Sigmoid colon (tissue), 7 donors: ENCODE results near the gene COP1. TPM values are rescaled to one million over a fixed set of nuclear protein-coding genes. Genes with fewer than 3 reads are reported as not detected.

Source experiments
- DNase-seq: peaks from one replicate; pipeline ENCODE4 v3.0.0-alpha.2; 2019
- H3K27ac ChIP-seq, 4 donors: fragments of 200-600 bp; sonication (generic); one replicate each; pipeline ENCODE4 v1.5.1; 2016 to 2019; ENCODE audit warnings: mild to moderate bottlenecking in 1 of 4
- H3K27me3 ChIP-seq, 3 donors: fragments of 200-600 bp; sonication (generic); one replicate each; pipeline ENCODE4 v1.5.1; 2019; ENCODE audit warnings: mild to moderate bottlenecking in 1 of 3
- H3K36me3 ChIP-seq, 4 donors: fragments of 200-600 bp; sonication (generic); one replicate each; pipeline ENCODE4 v1.5.1; 2016 to 2019
- H3K4me1 ChIP-seq, 4 donors: fragments of 200-600 bp; sonication (generic); one replicate each; pipeline ENCODE4 v1.5.1; 2017 to 2019
- H3K4me3 ChIP-seq, 4 donors: fragments of 200-600 bp; sonication (generic); one replicate each; pipeline ENCODE4 v1.5.1; 2017 to 2019; ENCODE audit warnings: mild to moderate bottlenecking in 2 of 4, moderate library complexity in 1 of 4
- H3K9me3 ChIP-seq, 4 donors: fragments of 200-600 bp in 3 of 4; sonication (generic) in 3 of 4; one replicate each; pipeline versions ENCODE4 v1.5.1 to v1.6.1; 2013 to 2019
- EP300 ChIP-seq, 4 donors: sonication (generic); formaldehyde crosslinking; IDR thresholded peaks; one replicate each; pipeline ENCODE4 v1.6.1; 2017; ENCODE audit warnings: antibody characterized with exemption in 4 of 4
- POLR2A ChIP-seq, 2 donors: fragments of 450-650 bp; IDR thresholded peaks; one replicate each; pipeline ENCODE4 v1.6.1; 2016; ENCODE audit warnings: antibody characterized with exemption in 2 of 2, mild to moderate bottlenecking in 2 of 2, moderate library complexity in 2 of 2
- POLR2AphosphoS5 ChIP-seq, 4 donors: sonication (generic); formaldehyde crosslinking; IDR thresholded peaks; one replicate each; pipeline ENCODE4 v1.6.1; 2017; ENCODE audit warnings: antibody characterized with exemption in 4 of 4
- WGBS, 2 donors: extraction: QIAGEN DNeasy Blood & Tissue Kit; methylation state at CpG; one replicate each; pipeline ENCODE4 v1.1.7; 2013; 5-methylcytosine and 5-hydroxymethylcytosine counted together
- intact Hi-C: fragments of 100-400 bp; cut with DNase I; formaldehyde crosslinking; loops from one replicate; pipeline ENCODE4 v1.15.1; 2023
- polyA plus RNA-seq, 3 donors: library from polyadenylated mRNA; stranded (reverse); fragments of 200-250 nt; gene quantifications; one replicate each; pipeline ENCODE4 v1.2.3, GENCODE V29; 2013
- total RNA-seq, 4 donors: library from RNA; depleted of rRNA; stranded (reverse); fragments of >200 nt; gene quantifications; one replicate each; pipeline ENCODE4 v1.1.0, GENCODE V29; 2016
- TF ChIP-seq, protein P1 (sequence below), 4 experiments: fragments of 450-650 bp in 3 of 4; fragments of 200-600 bp in 1 of 4; IDR thresholded peaks; one replicate each; pipeline ENCODE4 v1.5.1; 2016 to 2019; ENCODE audit warnings: antibody characterized with exemption in 4 of 4, mild to moderate bottlenecking in 3 of 4, moderate library complexity in 2 of 4
- donor health status: healthy with polysubstance abuse.
- donor health status: Bipolar disorder and iron deficiency.
- donor health status: healthy.

The COP1 gene
- total and polyA plus RNA-seq, 7 donors: 33.9 to 64.5 (median 55.9) TPM

DNA sequence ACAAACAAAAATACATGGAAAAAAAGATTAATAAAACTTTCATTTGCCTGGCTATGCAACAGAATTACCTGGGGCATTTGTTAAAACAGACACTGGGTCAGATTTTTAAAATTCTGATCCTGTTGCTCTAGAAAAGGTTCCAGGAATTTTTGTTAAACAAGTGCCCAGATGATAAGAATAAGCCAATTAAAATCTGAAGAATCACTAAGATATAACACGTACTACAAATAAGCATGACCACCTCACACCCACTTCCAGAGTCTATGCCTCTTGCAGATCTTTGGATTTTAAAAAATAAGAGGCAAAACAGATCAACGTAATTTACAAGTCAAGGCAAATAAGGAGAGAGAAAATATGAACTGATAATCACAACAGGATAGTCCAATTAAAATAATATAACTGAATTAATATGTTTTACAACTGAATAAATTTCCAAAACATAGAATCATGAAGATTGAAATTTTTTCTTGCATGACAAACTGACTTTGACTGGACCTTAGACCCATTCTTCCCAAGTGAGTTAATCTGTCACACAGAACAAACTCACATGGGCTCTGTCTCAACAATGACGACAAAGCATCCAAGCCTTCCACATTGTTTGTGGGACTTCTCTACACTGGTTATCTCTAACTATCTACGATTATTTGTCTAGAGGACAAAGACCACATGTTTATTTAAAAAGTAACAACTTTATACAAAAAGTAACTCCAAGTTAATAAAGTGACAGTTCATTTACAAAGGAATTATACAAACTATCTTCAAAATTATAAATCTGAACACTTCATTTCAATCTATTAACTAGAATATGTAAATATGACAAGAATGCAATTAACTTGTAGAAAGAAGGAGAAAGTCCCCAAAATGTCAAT lies 56.9 kb downstream of the COP1 start:
- H3K4me1 ChIP-seq: no peaks in the 10 kb centered on the region
- H3K9me3 ChIP-seq: no peaks in the 10 kb centered on the region
- no peak for TF ChIP-seq EP300 (IDR thresholded peaks at IDR 0.05)
- no peak for TF ChIP-seq POLR2A (IDR thresholded peaks at IDR 0.05)
- TF ChIP-seq, protein P1, sequence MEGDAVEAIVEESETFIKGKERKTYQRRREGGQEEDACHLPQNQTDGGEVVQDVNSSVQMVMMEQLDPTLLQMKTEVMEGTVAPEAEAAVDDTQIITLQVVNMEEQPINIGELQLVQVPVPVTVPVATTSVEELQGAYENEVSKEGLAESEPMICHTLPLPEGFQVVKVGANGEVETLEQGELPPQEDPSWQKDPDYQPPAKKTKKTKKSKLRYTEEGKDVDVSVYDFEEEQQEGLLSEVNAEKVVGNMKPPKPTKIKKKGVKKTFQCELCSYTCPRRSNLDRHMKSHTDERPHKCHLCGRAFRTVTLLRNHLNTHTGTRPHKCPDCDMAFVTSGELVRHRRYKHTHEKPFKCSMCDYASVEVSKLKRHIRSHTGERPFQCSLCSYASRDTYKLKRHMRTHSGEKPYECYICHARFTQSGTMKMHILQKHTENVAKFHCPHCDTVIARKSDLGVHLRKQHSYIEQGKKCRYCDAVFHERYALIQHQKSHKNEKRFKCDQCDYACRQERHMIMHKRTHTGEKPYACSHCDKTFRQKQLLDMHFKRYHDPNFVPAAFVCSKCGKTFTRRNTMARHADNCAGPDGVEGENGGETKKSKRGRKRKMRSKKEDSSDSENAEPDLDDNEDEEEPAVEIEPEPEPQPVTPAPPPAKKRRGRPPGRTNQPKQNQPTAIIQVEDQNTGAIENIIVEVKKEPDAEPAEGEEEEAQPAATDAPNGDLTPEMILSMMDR (IDR thresholded peaks at IDR 0.05): no peak
- TF ChIP-seq POLR2AphosphoS5 (IDR thresholded peaks at IDR 0.05): no peak
- intact Hi-C loops: no loop called here
- no peak overlapping the region for H3K27ac ChIP-seq
- no peak for DNase-seq
- H3K4me3 ChIP-seq: no peak overlapping the region
- H3K27me3 ChIP-seq: no peaks in the 10 kb centered on the region
- 22 to 71% methylated on average over 4 of the region's 4 CpGs for WGBS, 2 donors
- peaks cover 0 to 11% (median 0%) of the 10 kb centered on the region in 4 donors for H3K36me3 ChIP-seq

DNA sequence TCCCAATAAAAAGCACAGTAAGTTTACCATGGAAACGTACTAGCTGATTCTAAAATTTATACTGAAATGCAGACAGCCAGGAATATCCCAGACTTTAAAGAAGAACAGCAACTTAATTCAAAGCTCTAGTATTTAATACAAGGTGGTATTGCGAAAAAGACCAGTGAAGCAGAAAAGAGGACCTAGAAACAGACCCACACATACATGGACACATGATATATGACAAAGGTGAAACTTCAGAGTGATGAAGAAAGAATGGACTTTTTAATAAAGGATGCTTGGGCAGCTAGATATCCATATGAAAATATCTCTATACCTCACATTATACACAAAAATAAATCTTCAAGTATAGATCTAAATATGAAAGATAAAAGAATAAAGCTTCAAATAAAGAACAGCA lies 62.6 kb downstream of the COP1 start:
- DNase-seq: no peak
- H3K27me3 ChIP-seq: no peaks in the 10 kb centered on the region
- WGBS, 2 donors: 92 to 95% methylated on average over 2 of the region's 2 CpGs

DNA sequence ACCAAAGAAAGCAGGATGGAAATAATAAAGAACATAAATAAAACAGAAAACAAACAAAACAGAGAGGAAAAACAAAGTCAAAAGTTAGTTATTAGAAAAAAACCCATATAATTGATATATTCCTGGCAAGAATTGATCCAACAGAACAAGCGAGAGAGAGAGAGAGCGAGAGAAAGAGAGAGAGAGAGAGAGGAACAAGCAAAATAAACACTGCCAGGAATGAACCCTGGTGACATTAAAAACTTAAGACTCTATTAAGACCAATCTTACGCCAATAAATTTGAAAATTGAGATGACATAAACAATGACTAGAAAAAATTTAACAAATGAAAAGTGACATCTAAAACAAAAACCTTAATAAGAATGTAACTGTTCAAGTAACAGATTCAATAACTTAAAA lies 64.1 kb downstream of the COP1 start:
- Histone ChIP-seq H3K4me3 (no peak overlapping the region), H3K27ac (no peak overlapping the region), H3K9me3 (no peaks in the 10 kb centered on the region), H3K27me3 (no peaks in the 10 kb centered on the region), H3K36me3 (no peaks in the 10 kb centered on the region), H3K4me1 (no peaks in the 10 kb centered on the region)
- 88 to 94% methylated on average over 3 of the region's 3 CpGs for WGBS, 2 donors
- DNase-seq: no peak
- intact Hi-C loops: no loop called here
- no peak for TF ChIP-seq POLR2AphosphoS5 (IDR thresholded peaks at IDR 0.05)
- no peak for TF ChIP-seq EP300 (IDR thresholded peaks at IDR 0.05)
- TF ChIP-seq POLR2A (IDR thresholded peaks at IDR 0.05): no peak
- TF ChIP-seq, protein P1 (IDR thresholded peaks at IDR 0.05): no peak

More for the DNA sequence above, 62.6 kb downstream of the COP1 start:
- TF ChIP-seq POLR2A (IDR thresholded peaks at IDR 0.05): no peak
- TF ChIP-seq, protein P1 (IDR thresholded peaks at IDR 0.05): no peak
- TF ChIP-seq POLR2AphosphoS5 (IDR thresholded peaks at IDR 0.05): no peak
- no peak for TF ChIP-seq EP300 (IDR thresholded peaks at IDR 0.05)
- intact Hi-C loops: no loop called here
- H3K36me3 ChIP-seq: no peaks in the 10 kb centered on the region
- H3K27ac ChIP-seq: no peak overlapping the region
- no peaks in the 10 kb centered on the region for H3K9me3 ChIP-seq
- H3K4me3 ChIP-seq: no peak overlapping the region
- no peaks in the 10 kb centered on the region for H3K4me1 ChIP-seq

DNA sequence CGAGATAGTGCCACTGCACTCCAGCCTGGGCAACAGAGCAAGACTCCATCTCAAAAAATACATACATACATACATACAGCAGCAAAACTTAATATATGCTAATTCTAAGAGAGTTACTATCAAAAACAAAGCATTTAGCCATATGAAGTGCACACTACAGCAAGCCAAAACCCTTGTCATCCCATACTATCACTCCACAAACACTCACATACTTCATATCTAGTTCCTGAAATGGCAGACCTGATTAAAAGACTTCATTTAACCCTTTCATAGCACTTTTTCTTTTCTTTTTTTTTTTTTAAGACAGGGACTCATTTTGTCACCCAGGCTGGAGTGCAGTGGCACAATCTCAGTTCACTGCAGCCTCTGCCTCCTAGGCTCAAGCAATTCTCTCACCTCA lies 65.6 kb downstream of the COP1 start:
- Histone ChIP-seq H3K27me3 (no peaks in the 10 kb centered on the region), H3K27ac (no peak overlapping the region), H3K9me3 (no peaks in the 10 kb centered on the region), H3K4me1 (no peaks in the 10 kb centered on the region), H3K36me3 (no peaks in the 10 kb centered on the region), H3K4me3 (no peak overlapping the region)
- WGBS, 2 donors: 97 to 100% methylated on average over 1 of the region's 1 CpG
- intact Hi-C loops: no loop called here
- DNase-seq: no peak
- no peak for TF ChIP-seq EP300 (IDR thresholded peaks at IDR 0.05)
- no peak for TF ChIP-seq POLR2AphosphoS5 (IDR thresholded peaks at IDR 0.05)
- TF ChIP-seq POLR2A (IDR thresholded peaks at IDR 0.05): no peak
- TF ChIP-seq, protein P1 (IDR thresholded peaks at IDR 0.05): no peak
